ENCODE data around the gene PAK5.

PAK5 gene

GRCh38 chr20:9838378-9839295, at the start of gene PAK5:
PAK5 (minus strand) TSS chr20:9839076; CDS start chr20:9644328, 194,748 bp downstream.
- DNase-seq: peak; percentile 68 to 98 (median 88)
- intact Hi-C loops (cut with DNase I): no loop called here

- intact Hi-C loops (cut with DNase I): no loop called here
Measured at GRCh38 chr20:9887706-9888105, 48.8 kb upstream of the PAK5 start.

GRCh38 chr20:9886227-9886626, 47.4 kb upstream of the PAK5 start:
- no peak for DNase-seq
- intact Hi-C loops (cut with DNase I): no loop called here

More at GRCh38 chr20:9887706-9888105, 48.8 kb upstream of the PAK5 start:
- no peak for DNase-seq

GRCh38 chr20:9884666-9885065, 45.8 kb upstream of the PAK5 start:
- DNase-seq: no peak
- intact Hi-C loops (cut with DNase I): loop anchor here (1.0 kb wide), 1 partner anchor 267 kb away; no protein-coding TSS in a partner anchor

GRCh38 chr20:9884061-9884460, 45.2 kb upstream of the PAK5 start:
- no peak for DNase-seq
- intact Hi-C loops (cut with DNase I): loop anchor here (1.0 kb wide), 1 partner anchor 267 kb away; no protein-coding TSS in a partner anchor

- no peak for DNase-seq
- intact Hi-C loops (cut with DNase I): no loop called here
Measured at GRCh38 chr20:9877932-9878495, 39.1 kb upstream of the PAK5 start.

- DNase-seq: peak in 2 of 10 donors; percentile 50 to 54
- intact Hi-C loops (cut with DNase I): no loop called here
Measured at GRCh38 chr20:9867196-9867980, 28.5 kb upstream of the PAK5 start.

GRCh38 chr20:9852566-9852965, 13.7 kb upstream of the PAK5 start:
- DNase-seq: no peak
- intact Hi-C loops (cut with DNase I): no loop called here

GRCh38 chr20:9839626-9840025, 750 bp upstream of the PAK5 start:
- intact Hi-C loops (cut with DNase I): no loop called here
- DNase-seq: no peak

- intact Hi-C loops (cut with DNase I): no loop called here
- DNase-seq: peak in 1 of 10 donors; percentile 66
Measured at GRCh38 chr20:9838035-9838377, 870 bp downstream of the PAK5 start.

GRCh38 chr20:9837634-9838033, 1.2 kb downstream of the PAK5 start:
- DNase-seq: no peak
- intact Hi-C loops (cut with DNase I): no loop called here

- DNase-seq: no peak
- intact Hi-C loops (cut with DNase I): no loop called here
Measured at GRCh38 chr20:9835302-9835701, 3.6 kb downstream of the PAK5 start.

GRCh38 chr20:9831032-9831431, 7.8 kb downstream of the PAK5 start:
- intact Hi-C loops (cut with DNase I): no loop called here
- DNase-seq: no peak

GRCh38 chr20:9829835-9830234, 9.0 kb downstream of the PAK5 start:
- intact Hi-C loops (cut with DNase I): no loop called here
- DNase-seq: no peak

- no peak for DNase-seq
- intact Hi-C loops (cut with DNase I): no loop called here
Measured at GRCh38 chr20:9817654-9818053, 21.2 kb downstream of the PAK5 start.

GRCh38 chr20:9815632-9816031, 23.2 kb downstream of the PAK5 start:
- intact Hi-C loops (cut with DNase I): no loop called here

GRCh38 chr20:9810738-9811137, 28.1 kb downstream of the PAK5 start:
- no peak for DNase-seq
- intact Hi-C loops (cut with DNase I): no loop called here

More at GRCh38 chr20:9815632-9816031, 23.2 kb downstream of the PAK5 start:
- no peak for DNase-seq

GRCh38 chr20:9809271-9809670, 29.6 kb downstream of the PAK5 start:
- DNase-seq: no peak
- intact Hi-C loops (cut with DNase I): no loop called here

GRCh38 chr20:9808166-9808565, 30.7 kb downstream of the PAK5 start:
- DNase-seq: no peak
- intact Hi-C loops (cut with DNase I): no loop called here

GRCh38 chr20:9807136-9807535, 31.7 kb downstream of the PAK5 start:
- intact Hi-C loops (cut with DNase I): no loop called here
- DNase-seq: no peak

GRCh38 chr20:9800421-9800820, 38.5 kb downstream of the PAK5 start:
- no peak for DNase-seq
- intact Hi-C loops (cut with DNase I): no loop called here

Measured in posterior cingulate gyrus (tissue), 11 donors.